HG03066 (cell line): ENCODE results near the gene TST.

Experiments
- ATAC-seq: cut with Tn5 transposase; IDR thresholded peaks from one replicate; pipeline ENCODE4 v1.9.1; 2021; ENCODE audit warnings: low read depth; ENCODE audit not compliant: unreplicated experiment

Gene TST

DNA sequence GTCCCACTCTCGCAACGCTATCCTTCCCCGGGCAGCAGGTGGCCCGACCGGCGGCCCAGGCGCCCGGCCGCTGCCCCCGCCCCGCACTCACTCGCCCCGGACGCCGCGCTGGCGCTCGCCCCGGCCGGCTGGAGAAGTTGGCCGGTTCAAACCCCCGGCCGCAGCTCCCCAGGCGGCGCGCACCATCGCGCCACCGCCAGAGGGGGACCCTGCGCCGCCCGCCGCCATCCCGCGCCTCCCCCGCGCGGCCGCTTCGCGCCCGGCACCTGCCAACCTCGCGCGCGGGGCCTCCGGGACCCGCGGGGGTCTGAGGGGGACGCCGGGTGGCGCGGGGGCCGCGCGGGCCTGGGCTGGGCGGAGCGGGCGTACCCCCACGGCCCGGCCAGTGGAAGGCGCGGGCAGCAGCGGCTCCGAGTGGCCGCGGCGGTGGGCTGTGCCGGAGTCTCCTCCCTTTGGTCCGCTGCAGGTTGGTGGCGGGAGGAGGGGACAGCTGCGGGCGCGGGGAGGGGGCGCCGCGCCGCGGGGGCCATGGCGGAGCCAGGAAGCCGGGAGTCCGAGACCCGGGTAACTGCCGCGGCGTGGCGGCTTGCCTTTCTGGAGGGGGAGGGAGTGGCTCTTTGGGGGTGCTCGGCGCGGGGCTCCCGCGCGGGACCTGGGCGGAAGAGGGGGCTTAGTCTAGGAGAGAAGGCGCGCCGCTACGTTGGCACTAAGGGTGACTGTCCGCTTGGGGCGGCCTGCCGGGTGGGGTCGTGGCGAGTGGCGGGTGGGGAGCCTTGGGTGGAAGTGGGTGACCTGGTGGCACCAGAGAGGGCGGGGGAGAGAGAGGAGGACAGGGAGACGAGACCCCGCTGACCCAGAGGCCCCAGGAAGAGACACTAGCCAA, at the start of gene TST, which contains the start of gene MPST:
Gene TST (minus strand): TSS at position 139 of the 883 bp plus-strand sequence. CDS start 715 bp downstream, outside the sequence.
Gene MPST (plus strand): TSS at position 434 of the 883 bp plus-strand sequence. CDS start 95 bp downstream, at position 529.
- peak; percentile 51 for ATAC-seq

DNA sequence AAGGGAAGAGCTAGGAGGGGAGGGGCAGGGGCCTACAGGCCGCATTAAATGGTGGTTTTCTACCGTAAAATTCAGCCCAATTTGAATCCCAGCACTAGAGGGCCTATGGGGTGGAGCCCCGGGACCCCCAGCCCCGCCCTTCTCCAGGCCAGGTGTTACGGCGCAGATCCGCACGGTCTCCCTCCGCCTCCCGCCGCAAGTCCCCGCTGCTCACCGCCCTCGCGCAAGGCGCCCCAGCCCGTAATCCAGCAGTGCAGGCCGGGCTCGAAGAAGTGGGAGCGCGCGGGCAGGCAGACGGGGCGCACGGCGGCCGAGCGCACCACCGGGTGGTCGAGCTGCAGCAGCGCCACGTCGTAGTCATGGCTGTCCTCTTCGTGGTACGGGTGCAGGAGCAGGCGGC, 49.6 kb upstream of the TST start:
- no peak for ATAC-seq

DNA sequence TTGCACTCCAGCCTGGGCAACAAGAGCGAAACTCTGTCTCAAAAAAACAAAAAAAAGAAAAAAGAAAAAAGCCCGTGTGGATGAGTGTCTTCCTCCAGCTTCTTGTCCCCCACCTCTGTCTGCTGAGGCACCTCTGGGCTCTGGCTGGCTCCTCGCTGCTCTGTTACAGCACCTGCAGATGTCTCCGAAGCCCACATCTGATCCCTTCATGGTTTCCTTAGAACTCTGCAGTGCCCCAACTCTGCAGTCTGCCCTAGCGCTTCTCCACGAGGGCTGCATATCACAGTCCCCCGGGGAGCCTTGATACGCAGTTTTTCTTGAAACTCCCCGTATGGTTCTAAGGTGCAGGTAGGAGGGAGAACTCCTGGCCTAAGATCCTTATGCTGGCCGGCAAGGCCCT, 48.2 kb upstream of the TST start:
- no peak for ATAC-seq

DNA sequence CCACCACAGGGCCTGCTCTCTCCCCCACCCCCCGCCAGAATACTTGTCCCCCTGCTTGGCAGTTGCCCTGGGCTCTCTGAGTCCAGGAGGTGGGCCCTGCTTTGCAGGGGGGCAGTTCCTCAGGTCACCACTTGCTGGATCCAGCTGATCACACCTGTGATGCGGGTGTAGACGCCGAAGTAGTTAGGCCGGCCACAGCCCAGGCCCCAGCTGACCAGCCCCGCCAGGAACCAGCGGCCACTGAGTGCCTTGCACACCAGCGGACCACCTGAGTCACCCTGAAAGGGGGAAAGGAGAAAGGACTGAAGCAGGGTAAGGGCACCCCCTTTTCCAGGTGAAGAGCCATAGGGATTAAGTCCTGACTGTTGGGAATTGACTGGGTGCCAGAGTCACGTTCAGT, 46.7 kb upstream of the TST start:
- ATAC-seq, result no peak

DNA sequence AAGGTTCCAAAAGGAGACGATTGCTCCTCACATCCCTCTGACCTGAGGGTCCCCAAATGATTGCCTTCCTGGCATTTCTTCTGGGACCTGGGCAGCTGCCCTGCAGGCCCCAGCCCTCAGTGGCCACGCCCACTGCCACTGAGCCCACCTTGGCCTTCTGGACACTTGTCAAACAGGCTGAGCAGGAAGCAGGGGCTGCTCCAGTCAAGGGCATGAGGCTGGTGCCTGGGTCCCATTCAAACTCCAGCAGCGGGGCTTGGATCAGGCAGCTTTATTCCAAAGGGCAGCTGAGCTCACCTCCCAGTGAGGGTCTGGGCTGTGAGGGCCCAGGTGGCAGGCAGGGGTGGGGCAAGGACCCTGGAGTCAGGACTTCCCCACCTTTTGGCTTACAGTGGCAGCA, 45.9 kb upstream of the TST start:
- ATAC-seq, result no peak

DNA sequence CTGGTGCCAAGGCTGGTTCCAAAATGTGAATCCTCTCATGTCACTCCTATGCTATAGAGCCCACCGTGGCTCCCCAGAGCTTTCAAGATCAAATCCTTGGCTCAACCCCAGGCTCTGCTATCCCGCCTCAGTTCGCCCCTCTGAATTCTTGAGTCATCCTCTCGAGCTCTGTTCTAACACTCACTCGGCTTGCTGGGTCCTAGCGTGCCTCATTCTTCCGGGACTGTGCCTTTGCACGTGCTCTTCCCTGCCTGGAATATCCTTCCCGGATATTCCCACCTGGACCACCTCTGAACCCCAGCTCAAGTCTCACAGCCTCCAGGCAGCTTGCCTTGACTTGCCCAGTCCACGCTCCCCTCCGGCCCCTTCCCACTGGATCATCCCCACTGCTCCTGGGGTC, 45.3 kb upstream of the TST start:
- no peak for ATAC-seq

DNA sequence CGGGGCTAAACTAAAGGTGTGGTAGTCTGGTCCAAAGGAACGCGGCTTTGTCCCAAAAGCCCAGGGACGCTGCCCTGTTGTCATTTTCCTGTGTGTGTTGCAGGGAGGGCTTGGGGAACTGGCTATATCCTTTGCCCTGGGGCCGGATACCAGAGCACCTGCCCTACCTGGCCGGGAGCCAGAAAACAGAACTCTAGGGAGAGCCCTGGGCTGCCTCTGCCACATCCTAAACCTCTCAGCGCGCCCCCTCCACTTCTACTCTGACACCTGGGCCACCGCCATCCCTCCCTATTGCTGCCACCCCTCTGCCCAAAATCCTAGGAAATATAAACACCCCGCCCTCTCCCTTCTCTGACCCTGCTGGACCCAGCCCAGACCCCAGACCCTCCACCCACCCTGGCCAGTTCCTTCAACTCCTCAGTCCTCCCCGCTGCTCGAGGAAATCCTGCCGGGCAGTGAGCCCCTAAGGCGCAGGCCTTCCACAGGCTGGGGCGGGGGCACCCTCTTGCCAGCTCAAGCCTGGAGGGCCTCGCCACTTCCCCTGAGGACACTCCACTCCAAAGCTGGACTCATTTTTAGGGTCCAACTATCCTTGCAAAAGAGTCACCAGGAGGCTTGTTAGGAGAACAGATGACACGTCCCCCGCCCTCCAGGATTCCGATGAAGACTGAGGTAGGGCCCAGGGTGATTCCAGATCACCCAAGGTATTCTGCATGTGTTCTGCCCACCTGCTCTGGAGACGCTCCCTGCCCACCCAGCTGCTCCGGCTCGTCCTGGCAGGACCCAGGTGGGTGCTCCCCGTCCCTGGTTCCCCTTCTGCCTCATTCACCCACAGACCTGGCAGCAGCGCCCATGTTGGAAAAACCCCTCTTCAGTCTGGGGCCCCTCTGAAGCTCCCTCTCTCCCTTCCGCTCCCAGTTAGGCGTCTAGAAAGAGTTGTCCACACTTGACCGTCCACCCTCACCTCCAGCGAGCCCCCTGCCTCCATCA, 44.5 kb upstream of the TST start:
- no peak for ATAC-seq

DNA sequence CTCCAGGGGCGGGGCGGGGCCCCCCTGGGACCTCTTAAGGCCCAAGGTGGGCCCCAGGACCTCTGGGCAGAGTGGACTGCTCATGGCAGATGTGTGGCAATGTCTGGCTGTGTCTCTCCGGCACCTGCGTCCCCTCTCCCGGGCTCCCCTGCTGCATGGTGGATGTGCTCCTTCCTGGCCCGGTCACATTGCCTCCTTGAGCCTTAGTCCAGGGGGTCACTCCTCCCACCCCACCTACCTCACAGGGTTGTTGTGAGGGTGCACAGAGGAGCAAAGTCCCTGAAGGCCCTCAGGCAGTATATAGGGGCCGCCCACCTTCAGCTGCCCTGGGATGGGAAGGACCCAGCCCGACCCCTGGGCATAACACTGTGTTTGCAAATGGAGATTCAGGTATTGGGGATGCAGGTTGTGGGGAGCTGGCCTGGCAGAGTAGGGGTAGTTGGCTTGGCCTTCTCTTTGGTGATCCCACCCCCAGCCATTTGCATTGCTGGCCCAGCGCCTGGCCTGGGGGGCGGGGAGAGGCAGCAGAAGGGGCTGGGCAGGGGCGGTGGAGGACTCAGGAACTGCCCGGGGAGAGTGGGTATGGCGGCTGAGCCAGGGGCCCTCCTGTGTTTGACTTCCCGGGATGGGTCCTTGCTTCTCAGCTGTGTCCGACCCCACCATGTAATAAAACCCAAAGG, 43.6 kb upstream of the TST start:
- no peak for ATAC-seq

DNA sequence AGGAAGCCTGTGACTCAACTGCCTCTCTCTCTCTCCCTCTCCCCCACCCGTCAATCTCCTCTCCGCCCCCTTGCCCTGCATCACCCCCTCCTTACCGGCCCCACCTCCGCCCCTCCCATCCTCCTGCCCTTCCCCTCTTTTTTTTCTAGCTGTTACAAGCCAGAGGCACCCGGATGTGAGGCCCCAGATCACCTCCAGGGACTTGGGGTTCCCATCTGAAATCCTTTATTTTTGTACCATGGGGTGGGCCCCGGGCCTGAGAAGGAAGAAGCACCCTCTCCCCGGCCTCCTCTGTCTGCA, 43.1 kb upstream of the TST start:
- ATAC-seq, result no peak

DNA sequence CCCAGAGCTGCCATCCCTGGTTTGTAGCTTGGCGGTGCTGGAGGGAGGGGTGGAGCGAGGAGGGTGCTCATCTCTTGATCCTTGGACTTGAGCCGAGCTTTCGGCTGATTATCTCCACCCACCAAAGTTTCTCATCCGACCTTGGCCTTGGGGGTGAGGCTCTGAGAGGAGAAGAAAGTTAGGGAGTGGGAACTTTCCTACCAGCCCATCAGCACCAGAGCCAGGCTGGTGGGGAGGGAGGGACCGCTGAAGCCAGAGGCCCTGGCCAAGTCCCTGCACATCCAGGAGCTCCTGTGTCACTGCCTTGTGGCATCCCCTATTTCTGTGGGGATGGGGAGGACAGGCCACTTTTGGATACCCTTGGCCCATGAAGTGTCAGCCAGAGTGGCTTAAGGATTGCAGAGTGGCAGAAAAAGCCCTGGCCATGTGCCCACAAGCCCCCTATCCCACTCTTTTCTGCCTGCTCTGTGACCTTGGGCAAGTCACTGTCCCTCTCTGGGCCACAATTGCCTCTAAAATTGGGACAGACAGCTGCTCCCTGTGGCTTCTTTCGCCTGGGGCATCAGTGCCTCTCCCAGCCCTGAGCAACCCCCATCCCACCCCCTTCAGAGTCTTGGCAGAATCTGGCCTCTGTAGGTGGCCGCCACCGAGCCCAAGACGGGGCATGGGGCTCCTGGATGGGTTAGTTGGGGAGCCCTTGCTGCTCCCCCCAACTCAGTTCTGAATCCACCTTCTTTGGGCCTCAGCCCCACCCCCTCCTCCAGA, 42.5 kb upstream of the TST start:
- ATAC-seq, result no peak

DNA sequence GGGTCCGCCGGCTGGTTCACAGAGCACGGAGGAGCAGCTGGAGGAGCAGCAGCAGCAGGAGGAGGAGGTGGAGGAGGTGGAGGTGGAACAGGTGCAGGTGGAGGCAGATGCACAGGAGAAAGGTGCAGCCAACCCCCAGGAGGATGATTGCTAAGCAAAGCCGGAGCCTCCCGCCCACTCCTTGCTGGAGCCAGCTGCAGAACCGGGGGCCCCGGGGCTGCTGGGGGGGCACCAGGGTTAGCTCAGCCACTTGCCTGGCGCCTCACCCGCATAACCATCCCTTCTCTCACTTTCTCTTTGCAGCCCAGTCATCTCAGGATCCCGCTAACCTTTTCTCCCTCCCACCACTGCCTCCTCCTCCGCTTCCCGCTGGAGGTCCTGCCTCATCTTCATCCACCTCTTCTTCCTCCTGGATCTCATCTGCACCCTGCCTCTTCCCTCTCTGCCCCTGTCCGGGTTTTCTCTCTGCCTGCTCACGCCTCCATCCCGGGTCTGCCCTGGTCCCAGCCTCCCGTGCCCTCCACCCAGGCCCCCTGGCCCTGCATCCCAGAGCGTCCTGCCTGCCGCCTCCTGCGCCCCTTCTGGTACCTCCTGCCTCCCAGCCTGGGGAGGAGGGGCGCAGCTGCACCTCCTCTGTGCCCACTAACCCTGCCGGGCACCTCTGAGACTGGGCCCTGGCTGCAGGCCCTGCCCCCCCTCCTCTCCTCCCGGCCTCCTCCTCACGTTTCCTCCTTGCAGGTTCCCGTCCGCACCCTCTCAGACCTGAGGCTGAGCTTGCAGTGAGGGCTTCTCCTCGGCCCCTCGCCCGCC, 41.8 kb upstream of the TST start:
- ATAC-seq, result no peak

DNA sequence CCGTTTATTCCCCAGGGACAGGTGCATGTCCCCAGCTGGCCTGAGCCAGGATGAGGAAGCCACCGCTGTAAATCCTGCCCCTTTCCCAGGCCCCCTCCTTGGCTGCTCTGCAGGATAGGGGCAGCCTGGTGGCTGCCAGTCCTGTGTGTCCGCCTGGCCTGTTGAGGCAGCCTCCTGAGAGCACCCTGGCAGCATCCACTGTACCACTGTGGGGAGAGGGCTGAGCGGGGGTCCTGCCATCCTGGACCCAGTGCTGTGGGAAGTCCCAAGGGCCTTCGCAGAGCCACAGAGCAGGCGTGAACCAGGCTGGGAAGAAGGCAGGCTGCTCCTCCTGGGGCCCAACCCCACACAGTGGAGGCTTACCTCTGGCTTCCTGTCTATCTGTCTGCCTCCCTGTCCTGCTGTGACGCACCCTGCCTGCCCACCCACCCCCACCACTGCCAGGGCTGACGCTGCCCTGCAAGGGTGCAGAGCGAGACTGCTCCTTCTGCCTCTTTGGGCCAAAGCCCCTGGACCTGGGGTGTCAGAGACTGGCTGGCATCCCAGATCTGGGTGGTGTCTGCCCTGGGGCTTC, 40.7 kb upstream of the TST start:
- no peak for ATAC-seq

DNA sequence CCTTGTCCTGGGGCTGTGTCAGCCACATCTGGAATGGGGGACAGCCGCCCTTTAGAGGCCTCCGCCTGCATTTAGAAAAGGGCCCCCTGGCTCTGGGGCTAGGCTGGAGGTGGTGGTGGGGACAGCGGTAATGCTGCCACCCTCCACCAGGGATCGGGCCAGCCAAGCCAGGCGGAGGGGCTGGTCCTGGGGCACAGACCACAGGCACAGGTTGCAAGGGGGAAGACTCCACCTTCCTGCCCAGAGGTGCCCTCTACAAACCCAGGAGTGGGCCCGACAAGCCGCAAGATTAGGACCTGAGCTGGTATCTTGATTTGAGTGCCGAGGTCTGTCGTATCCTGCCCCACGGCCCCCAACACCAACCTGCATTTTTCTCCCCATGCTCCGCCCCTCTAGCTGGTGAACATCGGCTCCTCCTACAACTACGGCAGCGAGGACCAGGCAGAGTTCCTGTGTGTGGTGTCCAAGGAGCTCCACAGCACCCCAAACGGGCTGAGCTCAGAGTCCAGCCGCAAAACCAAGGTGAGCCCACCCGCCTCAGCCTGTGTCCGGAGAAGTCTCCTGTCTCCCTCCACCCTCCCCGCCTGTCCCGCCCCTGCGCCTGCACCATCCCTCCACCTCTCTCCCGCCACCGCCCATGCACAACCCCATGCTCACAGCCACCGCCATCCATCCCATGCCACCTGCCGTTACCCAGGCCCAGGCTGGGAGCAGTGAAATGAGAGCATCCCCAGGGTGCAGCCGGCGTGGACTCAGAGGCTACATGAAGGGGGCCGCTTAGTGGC, 39.9 kb upstream of the TST start:
- no peak for ATAC-seq

DNA sequence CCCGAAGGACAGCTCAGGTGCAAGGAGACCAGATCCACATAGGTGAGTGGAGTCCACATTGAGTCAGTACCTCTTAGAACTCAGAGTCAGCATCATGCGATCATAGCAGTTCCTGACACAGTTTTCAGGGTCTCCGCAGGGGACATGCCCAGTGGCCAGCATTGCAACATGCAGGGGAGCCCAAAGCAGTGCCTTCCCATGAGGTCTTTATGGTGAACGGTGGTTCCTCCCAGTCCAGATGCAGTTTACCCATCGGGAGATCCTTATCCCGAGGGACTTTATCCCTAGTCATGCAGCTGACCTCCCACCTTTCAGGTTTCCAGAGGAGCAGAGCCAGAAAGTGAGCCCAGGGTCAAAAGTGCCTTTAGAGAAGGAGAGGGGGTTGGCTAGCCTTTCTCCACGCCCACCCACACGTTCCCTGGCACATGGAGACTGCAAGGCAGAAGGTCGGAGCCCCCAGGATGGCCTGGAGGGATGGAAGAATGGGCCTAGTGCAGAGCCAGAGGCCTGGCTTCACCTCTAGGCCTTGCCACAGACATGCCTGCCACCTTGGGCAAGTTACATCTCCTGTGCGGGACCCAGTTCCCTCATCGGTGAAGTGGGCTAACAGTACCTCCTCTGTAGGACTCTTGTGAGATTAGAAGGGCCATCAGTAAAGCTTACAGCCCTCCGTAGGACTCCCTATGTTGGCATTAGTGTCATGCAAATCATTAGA, 38.7 kb upstream of the TST start:
- ATAC-seq, result no peak

DNA sequence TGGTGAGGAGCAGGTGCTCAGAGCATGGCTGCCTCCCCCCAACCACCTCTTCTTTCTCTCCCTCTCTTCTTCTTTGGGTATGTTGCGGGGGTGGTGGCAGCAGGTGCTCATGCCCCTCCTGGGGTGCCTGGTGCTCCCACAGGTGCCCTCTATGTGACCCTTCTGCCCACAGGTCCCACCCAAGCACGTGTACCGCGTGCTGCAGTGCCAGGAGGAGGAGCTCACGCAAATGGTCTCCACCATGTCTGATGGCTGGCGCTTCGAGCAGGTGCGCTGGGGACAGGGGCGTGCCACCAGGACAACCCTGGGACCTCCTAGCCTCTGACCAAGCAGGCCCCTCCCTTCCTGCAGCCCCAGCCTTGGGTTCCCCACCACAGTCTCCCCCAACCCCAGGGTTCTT, 38.0 kb upstream of the TST start:
- no peak for ATAC-seq

DNA sequence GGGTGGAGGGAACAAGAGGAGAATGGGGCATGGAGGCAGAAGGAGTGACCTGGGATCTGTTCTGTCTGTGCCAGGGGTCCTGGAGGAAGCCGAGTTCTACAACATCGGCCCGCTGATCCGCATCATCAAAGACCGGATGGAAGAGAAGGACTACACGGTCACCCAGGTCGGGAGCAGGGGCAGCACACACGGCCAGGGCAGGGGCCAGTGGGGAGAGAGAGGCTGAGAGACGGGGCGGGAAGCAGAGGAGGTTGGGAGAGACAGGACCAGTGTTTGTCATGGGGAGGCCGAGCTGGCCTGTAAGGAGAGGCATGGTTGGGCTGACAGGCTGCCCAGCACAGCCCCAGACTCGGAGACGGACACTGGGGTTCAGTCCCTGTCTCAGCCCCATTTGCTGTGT, 37.0 kb upstream of the TST start:
- no peak for ATAC-seq

DNA sequence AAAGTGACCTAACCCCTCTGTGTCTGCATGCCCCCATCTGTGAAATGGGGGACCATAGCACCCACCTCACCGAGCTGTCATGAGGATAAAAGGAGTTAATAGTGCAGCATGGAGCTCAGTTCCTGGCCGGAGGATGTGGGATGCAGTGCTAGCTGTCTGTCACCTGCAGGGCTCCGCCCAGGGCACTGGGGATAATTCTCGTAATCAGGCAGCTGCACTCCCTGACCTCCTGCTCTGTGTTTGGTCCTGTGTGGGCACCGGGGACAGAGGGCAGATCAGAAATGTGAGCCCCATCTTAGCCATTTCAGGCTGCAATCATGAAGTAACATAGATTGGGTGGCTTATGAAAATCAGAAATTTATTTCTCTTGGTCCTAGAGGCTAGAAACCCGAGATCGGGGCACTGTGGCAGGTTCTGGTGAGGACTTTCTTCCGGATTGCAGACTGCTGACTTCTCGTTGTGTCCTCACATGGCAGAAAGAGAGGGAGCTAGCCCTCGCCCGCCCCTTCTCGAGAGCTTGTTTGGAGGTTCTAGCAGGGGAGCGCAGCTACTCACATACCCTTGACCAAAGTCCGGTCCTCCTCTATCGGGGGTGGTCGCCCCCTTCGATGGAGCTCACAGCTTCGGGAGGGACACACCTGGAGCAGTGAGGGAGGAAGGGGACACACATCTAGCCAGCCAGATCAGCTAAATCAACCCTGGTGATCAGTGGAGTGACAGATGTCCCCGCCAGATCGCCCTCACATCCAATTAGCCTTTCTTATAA, 35.5 kb upstream of the TST start:
- no peak for ATAC-seq
